ENCODE measurements around the gene THNSL1. TPM values are rescaled to one million over a fixed set of nuclear protein-coding genes. Genes with fewer than 3 reads are reported as not detected.

Gene THNSL1
- total and polyA plus RNA-seq, 2 of the 13 experiments (the other 11 are each of a cell fraction or from before 2014, with no cell fraction given), result 1.3 to 3.8 TPM

GRCh38 chr10:25016376-25017153, at the start of gene THNSL1 (continued):
- TF ChIP-seq ZNF274 (CRISPR knock-in tag; IDR thresholded peaks at IDR 0.05) (peak; percentile 95), ZBTB25 (CRISPR knock-in tag; IDR thresholded peaks at IDR 0.05) (peak; percentile 76; the same call in 1 of the 2 replicates), ZNF3 (CRISPR knock-in tag; IDR thresholded peaks at IDR 0.05) (no peak), ZBTB40 (IDR thresholded peaks at IDR 0.05) (no peak), ZBTB40 (CRISPR knock-in tag; IDR thresholded peaks at IDR 0.05) (peak; percentile 90; the same call in 1 of the 2 replicates), TCF12 (IDR thresholded peaks at IDR 0.05) (no peak), TCF12 (CRISPR knock-in tag; IDR thresholded peaks at IDR 0.05) (peak; percentile 81; the same call in 1 of the 2 replicates), ZNF484 (CRISPR knock-in tag; IDR thresholded peaks at IDR 0.05; ENCODE audit: borderline replicate concordance, low read depth) (no peak), FOXA1 (IDR thresholded peaks at IDR 0.05) (no peak), FOXA1 (CRISPR knock-in tag; IDR thresholded peaks at IDR 0.05) (no peak; the same call in 1 of the 2 replicates), ZNF878 (CRISPR knock-in tag; IDR thresholded peaks at IDR 0.05) (peak; percentile 91), CEBPG (CRISPR knock-in tag; IDR thresholded peaks at IDR 0.05) (no peak; the same call in 1 of the 2 replicates), ZNF780A (CRISPR knock-in tag; IDR thresholded peaks at IDR 0.05) (no peak; the same call in 1 of the 2 replicates), NFIB (CRISPR knock-in tag; IDR thresholded peaks at IDR 0.05; ENCODE audit: borderline replicate concordance) (0 out of 2 replicates have a peak, but pooled peaks have one; percentile 67), PTBP1 (IDR thresholded peaks at IDR 0.05; ENCODE audit: low read depth, low read length, poor library complexity, severe bottlenecking) (peak; percentile 83), ZNF136 (CRISPR knock-in tag; IDR thresholded peaks at IDR 0.05; ENCODE audit: low read depth) (0 out of 2 replicates have a peak, but pooled peaks have one; percentile 53), NR2F6 (IDR thresholded peaks at IDR 0.05) (no peak), NR2F6 (CRISPR knock-in tag; IDR thresholded peaks at IDR 0.05) (no peak; the same call in 1 of the 2 replicates), IRF9 (CRISPR knock-in tag; IDR thresholded peaks at IDR 0.05; ENCODE audit: borderline replicate concordance) (peak; percentile 64), ZBTB20 (CRISPR knock-in tag; IDR thresholded peaks at IDR 0.05; ENCODE audit: borderline replicate concordance, low read depth) (peak; percentile 87; the same call in 1 of the 2 replicates), ZFP1 (CRISPR knock-in tag; IDR thresholded peaks at IDR 0.05) (no peak)
